ENCODE data around the gene WFIKKN2. TPM values are rescaled to one million over a fixed set of nuclear protein-coding genes. Genes with fewer than 3 reads are reported as not detected.

The WFIKKN2 gene
- total and polyA plus RNA-seq, 2 of the 13 experiments (the other 11 are each of a cell fraction or from before 2014, with no cell fraction given) = not detected

DNA sequence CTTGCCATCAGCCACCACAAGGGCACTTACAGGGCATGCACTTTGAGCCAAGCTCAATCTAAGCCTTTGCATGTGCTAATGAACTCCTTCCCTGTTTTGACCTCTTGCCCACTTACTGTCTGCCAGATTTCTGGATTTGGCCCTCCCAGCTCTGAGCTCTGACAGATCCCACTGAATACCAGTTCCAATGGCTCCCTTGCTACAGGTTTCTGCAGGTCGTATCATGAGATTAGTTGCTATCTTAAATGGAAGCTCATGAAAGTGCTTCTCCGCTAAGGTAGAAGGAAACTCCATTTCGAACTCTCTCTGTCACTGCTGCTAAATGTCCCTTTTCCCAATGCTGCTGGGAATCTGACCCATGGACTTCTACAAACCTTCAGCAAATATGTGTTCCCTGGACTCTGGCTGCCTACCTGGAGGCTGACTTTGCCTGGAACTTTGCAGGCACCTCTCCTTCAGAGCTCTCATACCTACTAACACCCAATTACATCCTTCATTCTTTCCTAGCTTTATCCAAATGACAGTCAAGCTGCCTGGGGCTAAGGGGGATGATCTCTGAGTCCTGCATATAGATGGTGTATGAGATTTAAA, 54.2 kb downstream of the WFIKKN2 start (continued):
- TF ChIP-seq, protein P1, sequence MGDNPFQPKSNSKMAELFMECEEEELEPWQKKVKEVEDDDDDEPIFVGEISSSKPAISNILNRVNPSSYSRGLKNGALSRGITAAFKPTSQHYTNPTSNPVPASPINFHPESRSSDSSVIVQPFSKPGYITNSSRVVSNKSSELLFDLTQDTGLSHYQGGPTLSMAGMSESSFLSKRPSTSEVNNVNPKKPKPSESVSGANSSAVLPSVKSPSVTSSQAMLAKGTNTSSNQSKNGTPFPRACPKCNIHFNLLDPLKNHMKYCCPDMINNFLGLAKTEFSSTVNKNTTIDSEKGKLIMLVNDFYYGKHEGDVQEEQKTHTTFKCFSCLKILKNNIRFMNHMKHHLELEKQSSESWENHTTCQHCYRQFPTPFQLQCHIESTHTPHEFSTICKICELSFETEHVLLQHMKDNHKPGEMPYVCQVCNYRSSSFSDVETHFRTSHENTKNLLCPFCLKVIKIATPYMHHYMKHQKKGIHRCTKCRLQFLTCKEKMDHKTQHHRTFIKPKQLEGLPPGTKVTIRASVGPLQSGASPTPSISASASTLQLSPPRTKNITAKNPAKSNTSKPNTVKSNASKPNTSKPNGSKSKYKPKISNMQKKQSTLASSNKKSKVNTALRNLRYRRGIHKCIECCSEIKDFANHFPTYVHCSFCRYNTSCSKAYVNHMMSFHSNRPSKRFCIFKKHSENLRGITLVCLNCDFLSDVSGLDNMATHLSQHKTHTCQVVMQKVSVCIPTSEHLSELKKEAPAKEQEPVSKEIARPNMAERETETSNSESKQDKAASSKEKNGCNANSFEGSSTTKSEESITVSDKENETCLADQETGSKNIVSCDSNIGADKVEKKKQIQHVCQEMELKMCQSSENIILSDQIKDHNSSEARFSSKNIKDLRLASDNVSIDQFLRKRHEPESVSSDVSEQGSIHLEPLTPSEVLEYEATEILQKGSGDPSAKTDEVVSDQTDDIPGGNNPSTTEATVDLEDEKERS (CRISPR knock-in tag; IDR thresholded peaks at IDR 0.05) = 0 out of 2 replicates have a peak, but pooled peaks have one; percentile 23
- TF ChIP-seq TP53 (CRISPR knock-in tag; conservative IDR thresholded peaks at IDR 0.05) (no peak), HOXA3 (CRISPR knock-in tag; IDR thresholded peaks at IDR 0.05) (peak; percentile 46), RNF2 (conservative IDR thresholded peaks at IDR 0.05; ENCODE audit: low read depth) (no peak), ZNF672 (CRISPR knock-in tag; IDR thresholded peaks at IDR 0.05) (no peak), ZNF205 (CRISPR knock-in tag; IDR thresholded peaks at IDR 0.05) (no peak), PHB2 (IDR thresholded peaks at IDR 0.05; ENCODE audit: partially characterized antibody) (no peak), NONO (IDR thresholded peaks at IDR 0.05) (no peak), NONO (CRISPR knock-in tag; conservative IDR thresholded peaks at IDR 0.05) (no peak; the same call in 1 of the 2 replicates), ZEB1 (IDR thresholded peaks at IDR 0.05; ENCODE audit: insufficient replicate concordance, low read depth) (peak; percentile 92), MED8 (CRISPR knock-in tag; IDR thresholded peaks at IDR 0.05; ENCODE audit: insufficient replicate concordance) (no peak), ZNF746 (CRISPR knock-in tag; IDR thresholded peaks at IDR 0.05) (peak; percentile 38; the same call in 1 of the 2 replicates), ZNF30 (CRISPR knock-in tag; IDR thresholded peaks at IDR 0.05) (no peak), ZFY (CRISPR knock-in tag; IDR thresholded peaks at IDR 0.05) (no peak), KLF12 (CRISPR knock-in tag; IDR thresholded peaks at IDR 0.05; ENCODE audit: borderline replicate concordance) (0 out of 2 replicates have a peak, but pooled peaks have one; percentile 27), ZNF121 (CRISPR knock-in tag; IDR thresholded peaks at IDR 0.05) (no peak), ZNF383 (CRISPR knock-in tag; IDR thresholded peaks at IDR 0.05; ENCODE audit: borderline replicate concordance) (peak; percentile 0; the same call in 1 of the 2 replicates), IRX3 (CRISPR knock-in tag; IDR thresholded peaks at IDR 0.05; ENCODE audit: borderline replicate concordance, low read depth) (no peak), CHCHD3 (CRISPR knock-in tag; IDR thresholded peaks at IDR 0.05) (no peak), FOXK1 (CRISPR knock-in tag; IDR thresholded peaks at IDR 0.05; ENCODE audit: borderline replicate concordance, low read depth) (no peak), ZNF83 (CRISPR knock-in tag; IDR thresholded peaks at IDR 0.05; ENCODE audit: borderline replicate concordance) (no peak)
- TF ChIP-seq, protein P2, sequence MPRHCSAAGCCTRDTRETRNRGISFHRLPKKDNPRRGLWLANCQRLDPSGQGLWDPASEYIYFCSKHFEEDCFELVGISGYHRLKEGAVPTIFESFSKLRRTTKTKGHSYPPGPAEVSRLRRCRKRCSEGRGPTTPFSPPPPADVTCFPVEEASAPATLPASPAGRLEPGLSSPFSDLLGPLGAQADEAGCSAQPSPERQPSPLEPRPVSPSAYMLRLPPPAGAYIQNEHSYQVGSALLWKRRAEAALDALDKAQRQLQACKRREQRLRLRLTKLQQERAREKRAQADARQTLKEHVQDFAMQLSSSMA (CRISPR knock-in tag; IDR thresholded peaks at IDR 0.05) = no peak
- TF ChIP-seq, protein P3, sequence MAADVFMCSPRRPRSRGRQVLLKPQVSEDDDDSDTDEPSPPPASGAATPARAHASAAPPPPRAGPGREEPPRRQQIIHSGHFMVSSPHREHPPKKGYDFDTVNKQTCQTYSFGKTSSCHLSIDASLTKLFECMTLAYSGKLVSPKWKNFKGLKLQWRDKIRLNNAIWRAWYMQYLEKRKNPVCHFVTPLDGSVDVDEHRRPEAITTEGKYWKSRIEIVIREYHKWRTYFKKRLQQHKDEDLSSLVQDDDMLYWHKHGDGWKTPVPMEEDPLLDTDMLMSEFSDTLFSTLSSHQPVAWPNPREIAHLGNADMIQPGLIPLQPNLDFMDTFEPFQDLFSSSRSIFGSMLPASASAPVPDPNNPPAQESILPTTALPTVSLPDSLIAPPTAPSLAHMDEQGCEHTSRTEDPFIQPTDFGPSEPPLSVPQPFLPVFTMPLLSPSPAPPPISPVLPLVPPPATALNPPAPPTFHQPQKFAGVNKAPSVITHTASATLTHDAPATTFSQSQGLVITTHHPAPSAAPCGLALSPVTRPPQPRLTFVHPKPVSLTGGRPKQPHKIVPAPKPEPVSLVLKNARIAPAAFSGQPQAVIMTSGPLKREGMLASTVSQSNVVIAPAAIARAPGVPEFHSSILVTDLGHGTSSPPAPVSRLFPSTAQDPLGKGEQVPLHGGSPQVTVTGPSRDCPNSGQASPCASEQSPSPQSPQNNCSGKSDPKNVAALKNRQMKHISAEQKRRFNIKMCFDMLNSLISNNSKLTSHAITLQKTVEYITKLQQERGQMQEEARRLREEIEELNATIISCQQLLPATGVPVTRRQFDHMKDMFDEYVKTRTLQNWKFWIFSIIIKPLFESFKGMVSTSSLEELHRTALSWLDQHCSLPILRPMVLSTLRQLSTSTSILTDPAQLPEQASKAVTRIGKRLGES (CRISPR knock-in tag; IDR thresholded peaks at IDR 0.05; ENCODE audit: borderline replicate concordance) = no peak
